ENCODE results near the gene PAX7.

Gene PAX7

DNA sequence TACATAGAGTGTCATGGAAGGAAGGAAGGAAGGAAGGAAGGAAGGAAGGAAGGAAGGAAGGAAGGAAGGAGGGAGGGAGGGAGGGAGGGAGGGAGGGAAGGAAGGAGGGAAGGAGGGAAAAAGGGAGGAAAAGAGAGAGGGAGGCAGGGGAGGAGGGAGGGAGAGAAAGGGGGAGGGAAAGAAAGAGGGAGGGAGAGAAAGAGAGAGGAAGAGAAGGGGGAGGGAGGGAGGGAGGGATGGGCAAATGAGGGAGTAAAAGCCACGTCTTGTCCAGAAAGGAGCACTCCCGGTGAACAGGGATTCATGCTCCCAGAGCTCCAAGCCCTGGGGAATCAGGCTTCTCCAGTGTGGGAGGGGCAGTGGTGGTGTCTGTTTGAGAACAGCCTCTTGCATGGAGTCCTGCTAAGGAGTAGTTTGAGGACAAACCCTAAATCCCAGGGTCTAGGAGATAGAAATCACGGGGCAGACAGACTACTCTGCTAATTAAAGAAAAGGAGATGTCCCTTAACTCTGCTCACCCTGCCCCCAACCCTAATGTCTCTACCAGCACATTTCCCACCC, 157.3 kb downstream of the PAX7 start:
- TF ChIP-seq, protein P1, sequence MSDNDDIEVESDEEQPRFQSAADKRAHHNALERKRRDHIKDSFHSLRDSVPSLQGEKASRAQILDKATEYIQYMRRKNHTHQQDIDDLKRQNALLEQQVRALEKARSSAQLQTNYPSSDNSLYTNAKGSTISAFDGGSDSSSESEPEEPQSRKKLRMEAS (IDR thresholded peaks at IDR 0.05; ENCODE audit: low read depth, low read length) = no peak
- TF ChIP-seq MYC (IDR thresholded peaks at IDR 0.05; ENCODE audit: low read depth, low read length) (no peak), POLR2A (IDR thresholded peaks at IDR 0.05; ENCODE audit: extremely low read depth, insufficient read length) (no peak)
- TF ChIP-seq, protein P2, sequence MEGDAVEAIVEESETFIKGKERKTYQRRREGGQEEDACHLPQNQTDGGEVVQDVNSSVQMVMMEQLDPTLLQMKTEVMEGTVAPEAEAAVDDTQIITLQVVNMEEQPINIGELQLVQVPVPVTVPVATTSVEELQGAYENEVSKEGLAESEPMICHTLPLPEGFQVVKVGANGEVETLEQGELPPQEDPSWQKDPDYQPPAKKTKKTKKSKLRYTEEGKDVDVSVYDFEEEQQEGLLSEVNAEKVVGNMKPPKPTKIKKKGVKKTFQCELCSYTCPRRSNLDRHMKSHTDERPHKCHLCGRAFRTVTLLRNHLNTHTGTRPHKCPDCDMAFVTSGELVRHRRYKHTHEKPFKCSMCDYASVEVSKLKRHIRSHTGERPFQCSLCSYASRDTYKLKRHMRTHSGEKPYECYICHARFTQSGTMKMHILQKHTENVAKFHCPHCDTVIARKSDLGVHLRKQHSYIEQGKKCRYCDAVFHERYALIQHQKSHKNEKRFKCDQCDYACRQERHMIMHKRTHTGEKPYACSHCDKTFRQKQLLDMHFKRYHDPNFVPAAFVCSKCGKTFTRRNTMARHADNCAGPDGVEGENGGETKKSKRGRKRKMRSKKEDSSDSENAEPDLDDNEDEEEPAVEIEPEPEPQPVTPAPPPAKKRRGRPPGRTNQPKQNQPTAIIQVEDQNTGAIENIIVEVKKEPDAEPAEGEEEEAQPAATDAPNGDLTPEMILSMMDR (IDR thresholded peaks at IDR 0.05; ENCODE audit: low read depth, low read length) = no peak
- H3K4me3 ChIP-seq (ENCODE audit: low read depth, low read length) = no peak overlapping the region
- no peak for DNase-seq (ENCODE audit: low read depth)

DNA sequence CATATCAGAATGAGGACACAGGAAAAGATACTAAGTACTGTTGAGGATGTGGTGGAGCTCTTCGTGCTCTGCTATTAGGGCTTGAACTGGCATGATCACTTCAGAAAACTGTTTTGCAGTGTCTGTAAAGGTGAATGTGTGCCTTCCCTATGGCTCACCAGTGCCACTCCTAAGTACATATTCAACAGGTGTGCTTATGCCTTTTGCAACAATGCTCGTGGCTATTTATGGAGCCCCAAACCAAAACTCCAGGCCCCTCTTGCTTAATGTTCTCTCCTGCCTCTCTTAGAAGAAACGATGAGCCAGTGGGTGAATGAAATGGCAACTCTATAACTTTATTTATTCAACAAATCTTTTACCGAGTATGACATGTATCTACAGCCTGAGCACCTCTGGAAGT, 158.6 kb downstream of the PAX7 start:
- DNase-seq (ENCODE audit: low read depth) = no peak
- no peak overlapping the region for H3K4me3 ChIP-seq (ENCODE audit: low read depth, low read length)
- TF ChIP-seq POLR2A (IDR thresholded peaks at IDR 0.05; ENCODE audit: extremely low read depth, insufficient read length) (no peak), MYC (IDR thresholded peaks at IDR 0.05; ENCODE audit: low read depth, low read length) (no peak)
- TF ChIP-seq, protein P1 (IDR thresholded peaks at IDR 0.05; ENCODE audit: low read depth, low read length) = no peak
- TF ChIP-seq, protein P2 (IDR thresholded peaks at IDR 0.05; ENCODE audit: low read depth, low read length) = no peak

DNA sequence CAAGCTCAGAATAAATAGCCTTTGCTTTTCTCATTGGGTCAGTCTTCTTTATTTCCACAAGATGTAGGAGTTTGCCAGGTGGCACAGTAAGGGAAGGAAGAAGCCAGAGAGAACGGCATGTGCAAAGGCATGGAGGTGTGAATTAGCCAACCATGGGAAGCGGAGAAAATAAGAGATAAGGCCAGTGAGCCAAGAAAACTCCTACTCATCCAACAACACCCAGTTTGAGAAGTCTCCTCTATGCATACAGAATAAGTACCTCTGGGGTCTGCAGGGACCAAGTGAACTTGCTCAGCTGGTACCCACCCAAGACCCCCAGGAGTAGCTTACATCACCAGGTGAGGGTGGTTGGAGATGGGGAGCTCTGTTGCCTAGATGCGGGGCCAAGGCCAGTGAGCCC, 162.1 kb downstream of the PAX7 start:
- no peak overlapping the region for H3K4me3 ChIP-seq (ENCODE audit: low read depth, low read length)
- TF ChIP-seq, protein P2 (IDR thresholded peaks at IDR 0.05; ENCODE audit: low read depth, low read length) = no peak
- TF ChIP-seq POLR2A (IDR thresholded peaks at IDR 0.05; ENCODE audit: extremely low read depth, insufficient read length) (no peak), MYC (IDR thresholded peaks at IDR 0.05; ENCODE audit: low read depth, low read length) (no peak)
- TF ChIP-seq, protein P1 (IDR thresholded peaks at IDR 0.05; ENCODE audit: low read depth, low read length) = no peak
- DNase-seq (ENCODE audit: low read depth) = no peak

DNA sequence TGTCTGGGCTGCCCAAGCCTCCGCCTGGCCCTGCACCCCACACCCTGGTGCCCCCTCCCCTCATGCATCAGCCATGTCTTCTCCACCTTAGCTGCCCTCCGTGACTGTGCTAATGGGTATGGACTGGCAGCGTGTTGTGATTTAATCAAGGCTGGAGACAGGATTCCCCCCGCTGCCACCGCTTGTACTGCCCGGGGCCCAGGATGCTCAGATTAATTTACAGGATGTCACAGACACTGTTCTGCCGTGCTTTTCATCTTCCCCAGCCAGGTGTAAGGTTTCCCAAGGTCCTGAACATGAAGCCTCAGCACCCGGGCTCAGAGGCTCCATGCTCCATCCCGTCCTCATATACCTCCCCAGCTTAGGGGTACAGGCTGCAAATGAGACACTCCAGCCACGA, 162.5 kb downstream of the PAX7 start:
- TF ChIP-seq POLR2A (IDR thresholded peaks at IDR 0.05; ENCODE audit: extremely low read depth, insufficient read length) (no peak), MYC (IDR thresholded peaks at IDR 0.05; ENCODE audit: low read depth, low read length) (no peak)
- TF ChIP-seq, protein P2 (IDR thresholded peaks at IDR 0.05; ENCODE audit: low read depth, low read length) = no peak
- TF ChIP-seq, protein P1 (IDR thresholded peaks at IDR 0.05; ENCODE audit: low read depth, low read length) = no peak
- DNase-seq (ENCODE audit: low read depth) = no peak
- H3K4me3 ChIP-seq (ENCODE audit: low read depth, low read length) = no peak overlapping the region

DNA sequence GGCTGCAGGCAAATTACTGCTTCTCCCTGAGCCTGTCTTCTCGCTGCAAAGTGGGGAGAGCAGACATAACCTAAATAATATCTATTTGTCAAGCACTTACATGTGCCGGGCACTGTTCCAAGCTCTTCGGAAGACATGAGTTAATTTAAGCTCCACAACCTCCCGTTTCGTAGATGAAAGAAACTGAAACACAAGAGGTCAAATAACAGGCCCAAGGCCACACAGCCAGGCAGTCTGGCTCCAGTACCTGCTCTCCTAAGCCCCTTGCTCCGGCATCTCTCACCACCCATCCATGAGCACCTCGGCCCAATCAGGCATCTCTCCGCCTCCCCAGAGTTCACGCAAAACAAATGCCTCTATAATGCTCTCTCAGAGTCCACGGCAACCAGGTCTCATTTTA, 163.4 kb downstream of the PAX7 start:
- no peak for DNase-seq (ENCODE audit: low read depth)
- H3K4me3 ChIP-seq (ENCODE audit: low read depth, low read length) = no peak overlapping the region
- TF ChIP-seq, protein P2 (IDR thresholded peaks at IDR 0.05; ENCODE audit: low read depth, low read length) = no peak
- no peak for TF ChIP-seq POLR2A (IDR thresholded peaks at IDR 0.05; ENCODE audit: extremely low read depth, insufficient read length)
- TF ChIP-seq, protein P1 (IDR thresholded peaks at IDR 0.05; ENCODE audit: low read depth, low read length) = no peak
- no peak for TF ChIP-seq MYC (IDR thresholded peaks at IDR 0.05; ENCODE audit: low read depth, low read length)
